NCI-H526 treated with DMSO at 0.1 percent for 48 hours (cell line): ENCODE results near the gene PELI1.
"Not testable (repeated sequence)": the region's sequence is repeated elsewhere in the genome, so short reads cannot be mapped to it uniquely, and the experiment has no call there.

Experiments used
- DNase-seq: peaks from one replicate; lab custom pipeline; 2025; lab: John Stamatoyannopoulos, UW

PELI1 gene

DNA sequence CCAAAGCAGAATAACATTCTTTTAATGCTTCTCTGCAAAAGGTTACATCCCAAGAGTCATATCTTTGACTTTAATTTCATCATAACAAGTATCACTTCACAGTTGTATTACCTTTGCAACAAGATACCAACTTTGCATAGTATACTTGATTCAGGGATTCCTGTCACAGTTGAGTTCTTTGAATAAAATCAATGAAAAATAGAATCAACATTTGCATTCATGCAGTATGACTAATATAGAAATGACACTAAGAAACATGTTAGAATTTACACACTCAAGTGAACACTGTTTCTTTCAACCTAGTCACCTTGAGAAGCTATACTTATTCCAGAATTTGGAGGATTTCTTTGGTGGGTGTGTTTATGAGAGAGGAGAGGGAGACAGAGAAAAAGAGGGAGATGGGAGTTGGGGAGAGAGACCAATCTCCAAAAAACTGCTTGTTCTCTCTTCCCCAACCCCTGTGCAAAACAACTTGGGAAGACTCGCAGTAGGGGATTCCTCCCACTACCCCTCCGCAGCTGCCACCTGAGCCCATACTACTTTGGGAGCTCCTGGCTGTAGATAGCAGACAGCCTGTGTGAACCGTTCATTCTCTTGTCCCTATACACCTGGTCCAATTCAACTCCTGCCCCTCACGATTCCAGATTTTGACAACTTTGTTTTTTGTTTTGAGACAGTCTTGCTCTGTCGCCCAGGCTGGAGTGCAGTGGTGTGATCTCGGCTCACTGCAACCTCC lies 57.7 kb downstream of the PELI1 start:
- peak; percentile 74 for DNase-seq

GRCh38 chr2:64085936-64086335 lies 58.3 kb downstream of the PELI1 start:
- no peak for DNase-seq

GRCh38 chr2:64081046-64081445 lies 63.2 kb downstream of the PELI1 start:
- no peak for DNase-seq

- no peak for DNase-seq
Observed at GRCh38 chr2:64080179-64080578, 64.0 kb downstream of the PELI1 start.

DNA sequence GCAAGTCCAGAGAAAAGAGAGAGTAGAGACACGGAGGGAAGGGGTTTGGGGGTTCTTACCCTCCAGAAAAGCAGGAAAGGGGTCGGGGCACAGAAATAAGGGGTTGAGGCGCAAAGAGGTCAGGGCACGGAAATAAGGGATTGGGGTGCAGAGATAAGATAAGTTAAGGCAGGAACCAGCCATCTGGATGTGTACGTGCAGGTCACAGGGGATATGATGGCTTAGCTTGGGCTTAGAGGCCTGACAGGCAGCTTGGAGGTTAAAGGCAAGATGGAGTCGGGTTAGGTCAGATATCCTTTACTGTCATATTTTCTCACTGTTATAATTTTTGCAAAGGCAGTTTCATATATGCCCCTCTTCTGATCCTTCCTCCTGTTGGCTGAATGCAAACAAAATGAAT lies 64.5 kb downstream of the PELI1 start:
- not testable (repeated sequence) for DNase-seq

DNA sequence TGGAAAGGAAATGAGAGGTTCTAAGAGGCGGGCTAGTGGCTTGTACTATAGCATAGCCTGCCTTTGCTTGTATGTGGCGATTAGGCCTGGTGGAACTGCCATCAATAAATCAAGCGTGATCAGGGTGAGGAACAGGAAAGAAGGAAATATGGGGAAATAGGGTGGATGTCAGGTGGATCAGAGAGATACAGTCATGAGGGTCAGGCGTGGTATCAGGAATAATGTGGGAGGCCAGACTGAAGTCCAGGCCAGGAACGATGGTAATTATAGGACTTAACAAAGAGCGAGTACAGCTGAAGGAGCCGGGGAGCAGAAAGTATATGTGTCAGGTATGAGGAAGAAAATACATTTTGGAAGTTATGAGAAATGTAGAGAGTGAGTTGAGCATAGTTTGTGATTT lies 67.4 kb downstream of the PELI1 start:
- DNase-seq, result not testable (repeated sequence)

DNA sequence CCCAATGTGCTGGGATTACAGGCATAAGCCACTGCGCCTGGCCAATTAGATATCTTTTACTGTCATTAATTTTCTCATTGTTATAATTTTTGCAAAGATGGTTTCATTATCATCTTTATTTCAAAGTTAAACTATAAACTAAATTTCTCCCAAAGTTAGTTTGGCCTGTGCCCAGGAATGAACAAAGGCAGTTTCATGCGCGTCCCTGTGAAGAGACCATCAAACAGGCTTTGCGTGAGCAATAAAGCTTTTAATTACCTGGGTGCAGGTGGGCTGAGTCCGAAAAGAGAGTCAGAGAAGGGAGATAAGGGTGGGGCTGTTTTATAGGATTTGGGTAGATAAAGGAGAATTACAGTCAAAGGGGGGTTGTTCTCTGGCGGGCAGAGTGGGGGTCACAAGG lies 69.6 kb downstream of the PELI1 start:
- not testable (repeated sequence) for DNase-seq

GRCh38 chr2:64067326-64067725 lies 76.9 kb downstream of the PELI1 start:
- no peak for DNase-seq

- no peak for DNase-seq
Observed at GRCh38 chr2:64065516-64065915, 78.7 kb downstream of the PELI1 start.

- DNase-seq, result peak; percentile 77
Observed at GRCh38 chr2:64063924-64064331, 80.3 kb downstream of the PELI1 start.

GRCh38 chr2:64063454-64063853 lies 80.8 kb downstream of the PELI1 start:
- DNase-seq, result peak; percentile 89

- peak; percentile 92 for DNase-seq
Observed at GRCh38 chr2:64062840-64063239, 81.4 kb downstream of the PELI1 start.

GRCh38 chr2:64059270-64059669 lies 85.0 kb downstream of the PELI1 start:
- no peak for DNase-seq

DNA sequence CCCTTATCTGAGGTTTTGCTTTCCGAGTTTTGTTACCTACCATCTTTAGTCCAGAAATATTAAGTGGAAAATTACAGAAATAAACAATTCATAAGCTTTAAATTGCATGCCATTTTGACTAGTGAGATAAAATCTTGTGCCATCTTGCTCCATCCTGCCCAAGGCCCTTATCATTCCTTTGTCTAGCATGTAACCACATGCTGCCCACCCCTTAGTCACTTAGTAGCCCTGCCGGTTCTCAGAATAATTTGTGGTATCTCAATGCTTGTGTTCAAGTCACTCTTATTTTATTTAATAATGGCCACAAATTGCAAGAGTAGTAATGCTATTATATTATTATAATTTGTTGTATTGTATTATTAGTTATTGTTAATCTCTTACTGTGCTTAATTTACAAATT lies 88.2 kb downstream of the PELI1 start:
- no peak for DNase-seq

GRCh38 chr2:64054161-64054915 lies 89.9 kb downstream of the PELI1 start:
- DNase-seq, result no peak

GRCh38 chr2:64052463-64053241 lies 91.6 kb downstream of the PELI1 start:
- DNase-seq, result no peak

GRCh38 chr2:64049633-64050220 lies 94.5 kb downstream of the PELI1 start:
- DNase-seq, result peak; percentile 75

GRCh38 chr2:64045938-64046337 lies 98.3 kb downstream of the PELI1 start:
- no peak for DNase-seq
